Cardiac fibroblast (primary cell): ENCODE results near the gene ELAPOR1.

Experiments
- DNase-seq, 2 donors: peaks; one replicate each; pipeline versions ENCODE4 v3.0.0 to v3.0.0-alpha.2; 2010; ENCODE audit warnings: low read depth in 2 of 2
- H3K4me3 ChIP-seq, 2 donors: replicated peaks in 1 of 2; 1 replicate in 1 of 2; 2 replicates in 1 of 2; pipeline ENCODE4 v1.5.1; 2011; ENCODE audit warnings: low read depth in 2 of 2, low read length in 2 of 2, mild to moderate bottlenecking in 2 of 2, moderate library complexity in 1 of 2
- TF ChIP-seq, protein P1 (sequence below): IDR thresholded peaks from one replicate; pipeline ENCODE4 v1.5.1; 2011; ENCODE audit warnings: low read depth, mild to moderate bottlenecking, low read length, inconsistent platforms

ELAPOR1 gene

GRCh38 chr1:109148987-109149561 lies 35.2 kb downstream of the ELAPOR1 start:
- TF ChIP-seq, protein P1, sequence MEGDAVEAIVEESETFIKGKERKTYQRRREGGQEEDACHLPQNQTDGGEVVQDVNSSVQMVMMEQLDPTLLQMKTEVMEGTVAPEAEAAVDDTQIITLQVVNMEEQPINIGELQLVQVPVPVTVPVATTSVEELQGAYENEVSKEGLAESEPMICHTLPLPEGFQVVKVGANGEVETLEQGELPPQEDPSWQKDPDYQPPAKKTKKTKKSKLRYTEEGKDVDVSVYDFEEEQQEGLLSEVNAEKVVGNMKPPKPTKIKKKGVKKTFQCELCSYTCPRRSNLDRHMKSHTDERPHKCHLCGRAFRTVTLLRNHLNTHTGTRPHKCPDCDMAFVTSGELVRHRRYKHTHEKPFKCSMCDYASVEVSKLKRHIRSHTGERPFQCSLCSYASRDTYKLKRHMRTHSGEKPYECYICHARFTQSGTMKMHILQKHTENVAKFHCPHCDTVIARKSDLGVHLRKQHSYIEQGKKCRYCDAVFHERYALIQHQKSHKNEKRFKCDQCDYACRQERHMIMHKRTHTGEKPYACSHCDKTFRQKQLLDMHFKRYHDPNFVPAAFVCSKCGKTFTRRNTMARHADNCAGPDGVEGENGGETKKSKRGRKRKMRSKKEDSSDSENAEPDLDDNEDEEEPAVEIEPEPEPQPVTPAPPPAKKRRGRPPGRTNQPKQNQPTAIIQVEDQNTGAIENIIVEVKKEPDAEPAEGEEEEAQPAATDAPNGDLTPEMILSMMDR: no peak
- H3K4me3 ChIP-seq: no peak overlapping the region
- no peak for DNase-seq

DNA sequence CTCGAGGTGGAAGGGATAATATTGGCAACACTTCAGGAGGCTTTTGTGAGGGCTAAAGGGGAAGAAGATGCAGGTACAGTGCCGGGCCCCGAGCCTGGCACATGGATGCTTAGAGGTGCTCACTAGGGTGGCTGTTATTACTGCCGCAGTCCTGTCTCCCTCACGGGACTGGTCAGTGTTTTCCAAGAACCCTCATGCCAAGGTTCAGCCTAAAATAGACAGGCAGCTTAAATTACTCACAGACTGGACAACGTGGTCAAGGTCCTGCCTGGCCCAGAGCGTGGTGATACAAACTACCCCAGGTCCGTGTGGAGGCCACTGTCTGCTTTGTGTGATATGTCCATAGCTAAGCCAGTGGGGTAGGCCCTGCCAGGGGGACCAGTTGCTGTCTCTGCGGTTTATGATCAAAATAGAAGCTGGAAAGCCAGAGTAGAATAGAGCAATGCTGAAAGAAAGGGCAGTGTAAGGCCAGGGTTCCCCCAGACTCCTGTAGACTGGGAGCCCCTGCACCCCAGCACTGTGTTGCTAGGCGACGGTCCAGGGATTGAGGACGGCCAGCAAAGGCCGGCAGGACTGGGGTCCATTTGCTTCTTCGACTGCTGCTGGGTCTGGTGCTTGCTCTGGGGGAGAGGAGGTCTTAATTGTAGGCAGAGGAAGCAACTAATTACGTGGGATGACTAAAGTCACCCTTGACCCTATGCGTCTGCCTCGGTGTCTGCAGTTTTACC lies 36.1 kb downstream of the ELAPOR1 start:
- DNase-seq: no peak
- TF ChIP-seq, protein P1: no peak
- H3K4me3 ChIP-seq: no peak overlapping the region

DNA sequence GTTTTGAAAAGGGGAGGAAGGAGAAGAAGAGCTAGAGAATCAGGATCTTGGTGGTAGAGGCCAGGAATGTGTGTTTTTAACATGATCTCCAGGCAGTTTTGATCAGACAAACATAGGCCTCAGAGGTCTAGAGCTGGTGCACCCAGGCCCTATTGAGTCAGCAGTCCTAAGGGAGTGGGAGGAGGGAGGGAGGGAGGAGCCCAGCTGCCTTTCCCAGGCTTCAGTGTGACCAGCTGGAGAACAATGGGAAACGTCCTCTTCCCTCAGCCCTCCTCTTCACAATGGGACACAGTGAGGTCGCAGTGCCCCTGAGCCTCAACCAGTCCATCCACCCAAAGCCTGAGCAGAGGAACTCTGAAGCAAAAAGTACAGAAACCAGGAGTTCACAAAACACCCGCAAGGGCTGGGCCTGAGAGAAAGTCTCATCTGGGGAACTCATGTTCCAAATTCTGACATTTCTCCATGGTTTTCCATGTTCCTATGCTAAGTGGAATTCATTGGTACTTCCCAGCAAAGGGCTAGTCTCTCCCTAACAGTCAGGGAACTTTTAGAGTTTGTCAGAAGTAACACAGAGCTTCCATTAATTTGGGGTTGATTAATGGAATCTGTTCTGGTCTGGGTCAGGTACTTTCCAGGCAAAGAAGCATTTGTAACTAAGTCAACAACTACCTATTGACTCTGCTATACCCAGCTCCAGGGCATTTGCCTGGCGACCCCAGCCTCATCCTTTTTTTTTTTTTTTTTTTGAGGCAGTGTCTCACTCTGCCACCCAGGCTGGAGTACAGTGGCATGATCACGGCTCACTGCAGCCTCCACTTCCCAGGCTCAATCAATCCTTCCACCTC lies 37.5 kb downstream of the ELAPOR1 start:
- peak; percentile 67 to 81 for DNase-seq
- no peak overlapping the region for H3K4me3 ChIP-seq
- TF ChIP-seq, protein P1: no peak

GRCh38 chr1:109152196-109152595 lies 38.3 kb downstream of the ELAPOR1 start:
- no peak for DNase-seq
- TF ChIP-seq, protein P1: no peak
- H3K4me3 ChIP-seq: no peak overlapping the region

DNA sequence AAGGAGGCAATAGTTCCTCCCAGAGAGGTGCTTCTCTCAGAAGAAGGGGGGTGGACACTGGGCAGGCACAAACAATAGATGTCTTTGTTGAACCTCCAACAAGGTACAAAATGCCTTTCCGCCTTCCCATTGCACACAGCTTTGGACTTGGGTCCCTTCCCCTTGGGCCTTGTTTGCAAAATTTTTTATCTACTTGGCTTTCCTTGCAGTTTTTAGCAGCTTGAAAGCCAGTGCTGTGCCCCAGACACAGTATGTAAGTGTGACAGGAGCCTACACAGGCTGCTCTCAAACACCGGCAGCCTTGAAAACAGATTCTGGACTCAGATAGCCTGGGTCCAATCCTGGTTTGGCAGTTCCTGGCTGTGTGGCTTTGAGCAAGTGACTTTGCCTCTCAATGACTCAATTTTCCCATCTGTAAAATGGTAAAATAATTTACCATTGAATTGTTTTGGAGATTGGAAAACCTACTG lies 43.0 kb downstream of the ELAPOR1 start:
- H3K4me3 ChIP-seq: no peak overlapping the region
- no peak for DNase-seq
- TF ChIP-seq, protein P1: no peak

DNA sequence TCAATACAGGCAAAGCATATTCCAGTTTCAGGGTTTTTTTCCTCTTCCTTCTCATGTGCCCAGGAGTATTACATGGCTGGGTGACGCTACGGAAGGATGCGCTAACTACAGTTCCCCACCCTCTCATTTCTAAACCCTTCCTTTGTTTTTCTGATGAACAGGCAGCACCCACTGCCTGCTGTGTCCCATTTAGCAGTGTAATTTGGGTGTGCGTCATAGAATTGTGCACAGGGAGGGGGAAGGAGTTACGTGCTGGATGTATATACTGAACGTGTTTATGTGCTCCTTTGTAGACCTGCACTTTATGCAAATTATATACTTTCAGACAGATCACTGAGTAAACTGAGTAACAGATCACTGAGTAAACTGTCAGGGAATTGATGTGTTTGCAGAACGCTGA lies 44.5 kb downstream of the ELAPOR1 start:
- no peak overlapping the region for H3K4me3 ChIP-seq
- TF ChIP-seq, protein P1: no peak
- DNase-seq: no peak
